H1 (cell line): ENCODE data around the gene RFPL1. TPM values are rescaled to one million over a fixed set of nuclear protein-coding genes. Genes with fewer than 3 reads are reported as not detected.

Source experiments
- CTCF ChIA-PET: fragments of 300-600 bp; sonication (Branson Sonifier 250); formaldehyde crosslinking; loops from one replicate; lab custom pipeline; 2021; ENCODE audit not compliant: partially characterized antibody; lab: Charles Lee
- POLR2A ChIA-PET: fragments of 300-600 bp; sonication (Branson Sonifier 250); formaldehyde crosslinking; loops from one replicate; lab custom pipeline; 2021; ENCODE audit warnings: inconsistent platforms; ENCODE audit not compliant: partially characterized antibody; lab: Charles Lee
- DNase-seq, 2 experiments: peaks; one replicate each; pipeline versions ENCODE4 v3.0.0 to v3.0.0-alpha.2; 2010 to 2022; ENCODE audit warnings: low spot score in 2 of 2, low read depth in 1 of 2, mixed read lengths in 1 of 2
- FAIRE-seq: peaks from 2 replicates; lab custom pipeline; 2011; peaks lifted over from hg19 to GRCh38; lab: Jason Lieb, UNC
- H2AFZ ChIP-seq: 2 replicates; pipeline ENCODE4 v1.8.1; 2012; ENCODE audit warnings: low read length, inconsistent platforms
- H2AK5ac ChIP-seq: 2 replicates; pipeline ENCODE4 v1.6.1; 2013; ENCODE audit warnings: low read depth, low read length
- H2BK120ac ChIP-seq: replicated peaks from 2 replicates; pipeline ENCODE3; 2013; ENCODE audit warnings: low read depth, low read length, inconsistent platforms
- H2BK12ac ChIP-seq: 2 replicates; pipeline ENCODE4 v1.6.1; 2013; ENCODE audit warnings: low read depth, low read length
- H2BK15ac ChIP-seq: 2 replicates; pipeline ENCODE4 v1.6.1; 2013; ENCODE audit warnings: low read length
- H2BK20ac ChIP-seq: 2 replicates; pipeline ENCODE4 v1.6.1; 2013; ENCODE audit warnings: low read length
- H2BK5ac ChIP-seq: 2 replicates; pipeline ENCODE4 v1.6.1; 2013; ENCODE audit warnings: low read depth, low read length
- H3K14ac ChIP-seq: 2 replicates; pipeline ENCODE4 v1.6.1; 2013; ENCODE audit warnings: inconsistent platforms; ENCODE audit not compliant: insufficient read length
- H3K18ac ChIP-seq: 2 replicates; pipeline ENCODE4 v1.6.1; 2013; ENCODE audit warnings: low read length; ENCODE audit errors: extremely low read depth
- H3K23ac ChIP-seq: 2 replicates; pipeline ENCODE4 v1.6.1; 2013; ENCODE audit warnings: inconsistent platforms; ENCODE audit not compliant: insufficient read length
- H3K23me2 ChIP-seq: 2 replicates; pipeline ENCODE4 v1.6.1; 2013; ENCODE audit warnings: low read depth, low read length
- H3K27ac ChIP-seq: 2 replicates; pipeline ENCODE4 v1.6.1; 2011; ENCODE audit warnings: low read depth, low read length, inconsistent platforms
- H3K27me3 ChIP-seq, 4 experiments: replicated peaks in 1 of 4; 1 replicate in 1 of 4; 2 replicates in 3 of 4; pipeline versions ENCODE4 v1.6.1 to v1.8.1; 2011 to 2013; ENCODE audit warnings: low read length in 3 of 4, mild to moderate bottlenecking in 3 of 4, inconsistent platforms in 2 of 4, mixed read lengths in 2 of 4, moderate library complexity in 1 of 4; ENCODE audit not compliant: control insufficient read depth in 3 of 4, insufficient read depth in 3 of 4; ENCODE audit errors: extremely low read depth in 1 of 4
- H3K36me3 ChIP-seq, 4 experiments: 2 replicates each; pipeline versions ENCODE4 v1.6.1 to v1.8.1; 2011 to 2013; ENCODE audit warnings: mild to moderate bottlenecking in 4 of 4, low read length in 3 of 4, moderate library complexity in 2 of 4, control low read depth in 1 of 4, inconsistent platforms in 1 of 4; ENCODE audit not compliant: insufficient read depth in 4 of 4, control insufficient read depth in 2 of 4
- H3K4ac ChIP-seq: replicated peaks from 2 replicates; pipeline ENCODE3; 2013; ENCODE audit warnings: low read length, low read depth, mixed read lengths, inconsistent platforms; ENCODE audit not compliant: insufficient read length
- H3K4me1 ChIP-seq, 4 experiments: replicated peaks in 1 of 4; 1 replicate in 1 of 4; 2 replicates in 3 of 4; pipeline versions ENCODE4 v1.6.1 to v1.8.1; 2011 to 2013; ENCODE audit warnings: low read length in 3 of 4, inconsistent platforms in 2 of 4, mixed read lengths in 1 of 4; ENCODE audit not compliant: insufficient read depth in 4 of 4, control insufficient read depth in 3 of 4
- H3K4me2 ChIP-seq, 2 experiments: 2 replicates each; pipeline versions ENCODE4 v1.6.1 to v1.8.1; 2011 to 2013; ENCODE audit warnings: low read depth in 2 of 2, low read length in 2 of 2, control low read depth in 1 of 2, inconsistent platforms in 1 of 2, mild to moderate bottlenecking in 1 of 2; ENCODE audit not compliant: insufficient read depth in 1 of 2
- H3K4me3 ChIP-seq, 4 experiments: fragments of 200-600, 300-600 bp in 1 of 4; sonication (generic), shearing (Covaris generic), sonication (Bioruptor Twin) in 1 of 4; 2 replicates each; pipeline versions ENCODE4 v1.5.1 to v1.8.1; 2011 to 2016; ENCODE audit warnings: low read length in 4 of 4, low read depth in 3 of 4, control low read depth in 2 of 4, inconsistent platforms in 2 of 4, mild to moderate bottlenecking in 2 of 4, mixed read lengths in 1 of 4, moderate library complexity in 1 of 4; ENCODE audit not compliant: insufficient read depth in 2 of 4; ENCODE audit errors: extremely low read depth in 1 of 4
- H3K56ac ChIP-seq: replicated peaks from 2 replicates; pipeline ENCODE3; 2013; ENCODE audit warnings: low read depth, mild to moderate bottlenecking, mixed read lengths, low read length, inconsistent platforms; ENCODE audit not compliant: insufficient read length
- H3K79me1 ChIP-seq: 2 replicates; pipeline ENCODE4 v1.6.1; 2013; ENCODE audit warnings: low read depth, low read length, control low read depth
- H3K79me2 ChIP-seq, 2 experiments: 2 replicates each; pipeline versions ENCODE4 v1.6.1 to v1.8.1; 2012 to 2013; ENCODE audit warnings: low read length in 2 of 2, mild to moderate bottlenecking in 2 of 2, inconsistent platforms in 1 of 2; ENCODE audit not compliant: insufficient read depth in 2 of 2, control insufficient read depth in 1 of 2
- H3K9ac ChIP-seq, 4 experiments: replicated peaks in 1 of 4; 1 replicate in 1 of 4; 2 replicates in 3 of 4; pipeline versions ENCODE4 v1.6.1 to v1.8.1; 2011 to 2013; ENCODE audit warnings: low read depth in 3 of 4, low read length in 3 of 4, control low read depth in 2 of 4, mild to moderate bottlenecking in 2 of 4, moderate library complexity in 2 of 4, inconsistent platforms in 1 of 4; ENCODE audit errors: extremely low read depth in 1 of 4
- H3K9me3 ChIP-seq, 2 experiments: 2 replicates each; pipeline versions ENCODE4 v1.6.1 to v1.8.1; 2012 to 2013; ENCODE audit warnings: mild to moderate bottlenecking in 2 of 2, moderate library complexity in 2 of 2, control low read depth in 1 of 2, inconsistent platforms in 1 of 2, low read depth in 1 of 2, low read length in 1 of 2, mixed read lengths in 1 of 2; ENCODE audit not compliant: insufficient read depth in 2 of 2
- H4K20me1 ChIP-seq, 2 experiments: replicated peaks in 1 of 2; 2 replicates each; pipeline versions ENCODE3 to v1.8.1; 2011 to 2013; ENCODE audit warnings: inconsistent platforms in 2 of 2, low read length in 2 of 2, mild to moderate bottlenecking in 1 of 2; ENCODE audit not compliant: insufficient read depth in 2 of 2, control insufficient read depth in 1 of 2
- H4K5ac ChIP-seq: 2 replicates; pipeline ENCODE4 v1.6.1; 2013; ENCODE audit warnings: low read length, low read depth, mixed read lengths, inconsistent platforms; ENCODE audit not compliant: insufficient read length
- H4K8ac ChIP-seq: 2 replicates; pipeline ENCODE4 v1.8.0; 2013; ENCODE audit warnings: mild to moderate bottlenecking, moderate library complexity, low read length, inconsistent platforms; ENCODE audit not compliant: insufficient read depth; ENCODE audit errors: extremely low read depth
- H4K91ac ChIP-seq: replicated peaks from 2 replicates; pipeline ENCODE3; 2013; ENCODE audit warnings: low read length, mixed read lengths, inconsistent platforms; ENCODE audit not compliant: insufficient read length
- ASH2L ChIP-seq: fragments of 200-600, 300-600 bp; sonication (generic); IDR thresholded peaks from one replicate; pipeline ENCODE4 v1.7.1; 2017; ENCODE audit warnings: low read length
- BRCA1 ChIP-seq: IDR thresholded peaks from 2 replicates; pipeline ENCODE4 v1.6.1; 2012; ENCODE audit warnings: low read depth, low read length, improper control_type of control experiment
- CBX5 ChIP-seq: fragments of 300-800, 300-1000 bp; sonication (generic); IDR thresholded peaks from 2 replicates; pipeline ENCODE4 v1.7.1; 2016; ENCODE audit warnings: antibody characterized with exemption, low read length, low read depth
- EP300 ChIP-seq, 2 experiments: IDR thresholded peaks; 1 replicate in 1 of 2; 2 replicates in 1 of 2; pipeline ENCODE4 v1.6.1; 2011 to 2012; ENCODE audit warnings: low read depth in 2 of 2, low read length in 2 of 2, mild to moderate bottlenecking in 2 of 2, borderline replicate concordance in 1 of 2, inconsistent platforms in 1 of 2, moderate library complexity in 1 of 2
- EZH2 ChIP-seq: fragments of 200-600 bp; sonication (generic); IDR thresholded peaks from 2 replicates; pipeline ENCODE4 v1.7.1; 2012; ENCODE audit warnings: low read depth, mild to moderate bottlenecking, moderate library complexity, low read length, inconsistent platforms; ENCODE audit not compliant: severe bottlenecking
- GTF2F1 ChIP-seq: IDR thresholded peaks from 2 replicates; pipeline ENCODE4 v1.6.1; 2012; ENCODE audit warnings: low read depth, low read length, improper control_type of control experiment, borderline replicate concordance
- POLR2A ChIP-seq, 2 experiments: IDR thresholded peaks; 1 replicate in 1 of 2; 2 replicates in 1 of 2; pipeline ENCODE4 v1.6.1; 2011; ENCODE audit warnings: low read depth in 2 of 2, low read length in 2 of 2, mild to moderate bottlenecking in 2 of 2; ENCODE audit errors: control extremely low read depth in 1 of 2
- RFX5 ChIP-seq: IDR thresholded peaks from 2 replicates; pipeline ENCODE4 v1.6.1; 2011; ENCODE audit warnings: low read depth, low read length, improper control_type of control experiment, borderline replicate concordance
- RXRA ChIP-seq: IDR thresholded peaks from 2 replicates; pipeline ENCODE4 v1.6.1; 2011; ENCODE audit warnings: low read depth, mild to moderate bottlenecking, low read length, moderate library complexity; ENCODE audit not compliant: insufficient read depth
- TAF7 ChIP-seq: optimal IDR thresholded peaks from 2 replicates; pipeline ENCODE3; 2011; ENCODE audit warnings: low read depth, mild to moderate bottlenecking, inconsistent platforms, low read length, moderate library complexity, borderline replicate concordance
- TBP ChIP-seq: IDR thresholded peaks from 2 replicates; pipeline ENCODE4 v1.6.1; 2011; ENCODE audit warnings: low read depth, low read length, improper control_type of control experiment
- ZNF274 ChIP-seq: IDR thresholded peaks from 2 replicates; pipeline ENCODE4 v1.7.0; 2012; ENCODE audit warnings: low read length, borderline replicate concordance; ENCODE audit errors: extremely low read depth
- WGBS, 2 experiments: shearing (Covaris generic) in 1 of 2; methylation state at CpG; one replicate each; pipeline versions ENCODE4 v1.1.6 to v1.1.7; 2013 to 2015; ENCODE audit warnings: low lambda C conversion rate in 2 of 2, mixed read lengths in 2 of 2, inconsistent platforms in 1 of 2, low coverage in 1 of 2, missing lambda C conversion rate in 1 of 2; ENCODE audit not compliant: insufficient replicate concordance in 2 of 2, insufficient coverage in 1 of 2, insufficient read length in 1 of 2; ENCODE audit errors: extremely low coverage in 1 of 2, missing lambda C conversion rate in 1 of 2; 5-methylcytosine and 5-hydroxymethylcytosine counted together
- polyA plus RNA-seq, 7 experiments: library from polyadenylated mRNA; depleted of rRNA in 3 of 7; stranded (reverse) in 5 of 7; unstranded in 2 of 7; fragments of >200 nt in 5 of 7; fragments of 200-250 nt in 2 of 7; gene quantifications; 1 replicate in 5 of 7; 2 replicates in 1 of 7; 4 replicates in 1 of 7; pipeline versions ENCODE4 v1.2.1 to v1.2.3, GENCODE V29; 2011 to 2013; ENCODE audit warnings: missing spikeins in 2 of 7, mixed read lengths in 2 of 7
- total RNA-seq: library from RNA; stranded (reverse); fragmentation: NEBNext Ultra II Directional; extraction: Animal tissue kit (Norgen Biotek cat#: 25700); gene quantifications from 2 replicates; pipeline ENCODE4 v1.2.1, GENCODE V29; 2021
- TF ChIP-seq, protein P1 (sequence below): IDR thresholded peaks from 2 replicates; pipeline ENCODE4 v1.6.1; 2012; ENCODE audit warnings: inconsistent platforms

The RFPL1 gene
- total and polyA plus RNA-seq, 2 of the 8 experiments (the other 6 are each of a cell fraction or from before 2014, with no cell fraction given), result not detected

DNA sequence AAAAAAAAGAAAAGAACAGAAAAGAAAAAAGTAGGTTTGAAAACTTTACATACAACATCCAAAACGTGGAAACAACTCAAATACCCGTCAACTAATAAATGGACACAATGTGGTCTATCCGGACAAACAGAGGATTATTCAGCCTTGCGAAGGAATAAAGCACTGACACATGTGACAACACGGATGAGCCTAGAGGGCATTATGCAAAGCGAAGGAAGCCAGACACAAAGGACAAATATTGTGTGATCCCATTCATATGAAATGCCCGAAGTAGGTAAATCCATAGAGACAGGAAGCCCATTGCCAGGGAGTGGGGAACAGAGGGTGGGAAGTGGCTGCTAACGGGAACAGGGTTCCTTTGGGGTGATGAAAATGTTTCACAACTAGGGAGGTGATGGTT is 11.8 kb downstream of the RFPL1 start:
- Histone ChIP-seq H3K27ac (no peak overlapping the region), H2BK20ac (no peak overlapping the region), H4K5ac (no peak overlapping the region), H2AK5ac (no peak overlapping the region), H3K4me3 (no peak overlapping the region), H3K56ac (no peak overlapping the region), H2AFZ (no peak overlapping the region), H3K18ac (no peak overlapping the region), H3K4me1 (no peaks in the 10 kb centered on the region), H2BK120ac (no peak overlapping the region), H3K14ac (no peak overlapping the region), H4K91ac (no peak overlapping the region), H3K36me3 (no peaks in the 10 kb centered on the region), H4K20me1 (no peaks in the 10 kb centered on the region), H3K27me3 (no peaks in the 10 kb centered on the region), H3K4me2 (no peak overlapping the region), H2BK15ac (no peak overlapping the region), H3K9me3 (no peaks in the 10 kb centered on the region), H2BK5ac (no peak overlapping the region), H3K4ac (no peak overlapping the region), H3K9ac (no peak overlapping the region), H3K79me2 (no peaks in the 10 kb centered on the region), H3K23me2 (no peaks in the 10 kb centered on the region), H3K79me1 (no peaks in the 10 kb centered on the region), H2BK12ac (no peak overlapping the region), H3K23ac (no peak overlapping the region), H4K8ac (no peak overlapping the region)
- 82% methylated on average over 8 of the region's 8 CpGs; no CpG with 5 or more reads in 1 of the 2 experiments for WGBS, 2 experiments
- ChIA-PET POLR2A (no interaction called here), CTCF (interaction anchor here (1.3 kb wide), 1 partner anchor 19 kb away, joined by 5 read pairs; no protein-coding TSS in a partner anchor)
- no peak for FAIRE-seq
- TF ChIP-seq RFX5 (no peak), RXRA (no peak), EP300 (IDR thresholded peaks at IDR 0.05; ENCODE audit: borderline replicate concordance in 1 of 2, low read depth in 2 of 2, low read length in 2 of 2) (no peak), ASH2L (no peak), GTF2F1 (no peak), TBP (no peak), EZH2 (no peak), TAF7 (no peak), POLR2A (IDR thresholded peaks at IDR 0.05; ENCODE audit: control extremely low read depth in 1 of 2, low read depth in 2 of 2, low read length in 2 of 2) (no peak), CBX5 (no peak), BRCA1 (no peak), ZNF274 (no peak)
- TF ChIP-seq, protein P1, sequence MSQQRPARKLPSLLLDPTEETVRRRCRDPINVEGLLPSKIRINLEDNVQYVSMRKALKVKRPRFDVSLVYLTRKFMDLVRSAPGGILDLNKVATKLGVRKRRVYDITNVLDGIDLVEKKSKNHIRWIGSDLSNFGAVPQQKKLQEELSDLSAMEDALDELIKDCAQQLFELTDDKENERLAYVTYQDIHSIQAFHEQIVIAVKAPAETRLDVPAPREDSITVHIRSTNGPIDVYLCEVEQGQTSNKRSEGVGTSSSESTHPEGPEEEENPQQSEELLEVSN, result no peak
- no peak for DNase-seq
